GM23248 (cell line): Measurements from ENCODE around the gene SGPP2. TPM values are rescaled to one million over a fixed set of nuclear protein-coding genes. Genes with fewer than 3 reads are reported as not detected.

Experiments used
- DNase-seq: peaks from one replicate; pipeline ENCODE4 v3.0.0-alpha.2; 2015
- H2AFZ ChIP-seq: fragments of 200-600 bp; sonication (generic); 2 replicates; pipeline ENCODE4 v1.6.1; 2016; ENCODE audit warnings: antibody characterized with exemption
- H3F3A ChIP-seq: fragments of 200-600 bp; sonication (generic); 2 replicates; pipeline ENCODE4 v1.6.1; 2016; ENCODE audit warnings: mild to moderate bottlenecking, antibody characterized with exemption, mixed run types; ENCODE audit not compliant: insufficient read depth
- H3K27ac ChIP-seq: fragments of 200-600 bp; sonication (generic); 2 replicates; pipeline ENCODE4 v1.5.1; 2016; ENCODE audit warnings: mild to moderate bottlenecking
- H3K27me3 ChIP-seq: fragments of 200-600 bp; sonication (generic); replicated peaks from 2 replicates; pipeline ENCODE4 v1.6.1; 2016; ENCODE audit warnings: mild to moderate bottlenecking; ENCODE audit not compliant: insufficient read depth
- H3K36me3 ChIP-seq: fragments of 200-600 bp; sonication (generic); 2 replicates; pipeline ENCODE4 v1.6.1; 2016; ENCODE audit warnings: low read depth, mild to moderate bottlenecking
- H3K4me1 ChIP-seq: fragments of 200-600 bp; sonication (generic); 2 replicates; pipeline ENCODE4 v1.6.1; 2016; ENCODE audit warnings: mild to moderate bottlenecking; ENCODE audit not compliant: insufficient read depth
- H3K4me2 ChIP-seq: fragments of 200-600 bp; sonication (generic); one replicate; pipeline ENCODE4 v1.6.1; 2016; ENCODE audit warnings: mild to moderate bottlenecking; ENCODE audit not compliant: unreplicated experiment
- H3K4me3 ChIP-seq: fragments of 200-600 bp; sonication (generic); 2 replicates; pipeline ENCODE4 v1.5.1; 2016; ENCODE audit warnings: mild to moderate bottlenecking
- H3K79me2 ChIP-seq: fragments of 200-600 bp; sonication (generic); 2 replicates; pipeline ENCODE4 v1.6.1; 2016; ENCODE audit warnings: mild to moderate bottlenecking; ENCODE audit not compliant: insufficient read depth
- H3K9ac ChIP-seq: fragments of 200-600 bp; sonication (generic); 2 replicates; pipeline ENCODE4 v1.6.1; 2016; ENCODE audit warnings: mild to moderate bottlenecking
- H3K9me2 ChIP-seq: fragments of 200-600 bp; sonication (generic); 2 replicates; pipeline ENCODE4 v1.6.1; 2016; ENCODE audit warnings: mixed run types, mild to moderate bottlenecking, moderate library complexity; ENCODE audit not compliant: insufficient read depth
- H3K9me3 ChIP-seq: fragments of 200-600 bp; sonication (generic); one replicate; pipeline ENCODE4 v1.6.1; 2017; ENCODE audit warnings: low read depth
- H4K20me1 ChIP-seq: fragments of 200-600 bp; sonication (generic); 2 replicates; pipeline ENCODE4 v1.6.0; 2016; ENCODE audit not compliant: insufficient read depth
- EZH2 ChIP-seq: fragments of 200-600 bp; sonication (generic); IDR thresholded peaks from 2 replicates; pipeline ENCODE4 v1.6.1; 2018; ENCODE audit warnings: antibody characterized with exemption, mild to moderate bottlenecking; ENCODE audit not compliant: insufficient read depth, poor library complexity, severe bottlenecking
- EZH2phosphoT487 ChIP-seq: fragments of 200-600 bp; sonication (generic); IDR thresholded peaks from 2 replicates; pipeline ENCODE4 v1.6.1; 2018; ENCODE audit warnings: antibody characterized with exemption, moderate library complexity, mild to moderate bottlenecking, low read depth; ENCODE audit not compliant: insufficient read depth
- WGBS, 2 experiments: methylation state at CpG; one replicate each; pipeline ENCODE4 v1.1.6; 2015 to 2017; ENCODE audit warnings: low lambda C conversion rate in 2 of 2, low coverage in 1 of 2; ENCODE audit errors: missing lambda C conversion rate in 2 of 2; 5-methylcytosine and 5-hydroxymethylcytosine counted together
- in situ Hi-C: fragments of 300-500 bp; cut with MboI; formaldehyde crosslinking; loops from 2 replicates; pipeline ENCODE4 v1.15.0; 2020
- polyA plus RNA-seq: library from polyadenylated mRNA; unstranded; fragments of >200 nt; fragmentation: Nextera tagmentation; extraction: Ambion mirVana; gene quantifications from 2 replicates; pipeline ENCODE4 v1.2.1, GENCODE V29; 2016
- total RNA-seq: library from RNA; depleted of rRNA; stranded (reverse); fragments of >200 nt; shearing (Covaris generic); gene quantifications from 2 replicates; pipeline ENCODE4 v1.2.3, GENCODE V29; 2014

The SGPP2 gene
- total and polyA plus RNA-seq, 2 experiments from 2014 or later: not detected

- Histone ChIP-seq H3K9me3 (no peaks in the 10 kb centered on the region), H3K9me2 (no peaks in the 10 kb centered on the region), H2AFZ (no peak overlapping the region), H3K79me2 (no peaks in the 10 kb centered on the region), H3K27ac (no peak overlapping the region), H3K4me2 (no peak overlapping the region), H3K9ac (no peak overlapping the region), H4K20me1 (no peaks in the 10 kb centered on the region), H3K27me3 (peaks cover 12% of the 10 kb centered on the region; the same call in 1 of the 2 replicates), H3K36me3 (no peaks in the 10 kb centered on the region), H3F3A (0 out of 2 replicates have a peak, but pooled peaks cover 5% of the 10 kb centered on the region), H3K4me1 (no peaks in the 10 kb centered on the region; the same call in 1 of the 2 replicates), H3K4me3 (no peak overlapping the region)
- TF ChIP-seq EZH2phosphoT487: no peak
- no peak for TF ChIP-seq EZH2
- no peak for DNase-seq
- 16 to 25% methylated on average over 3 of the region's 3 CpGs for WGBS, 2 experiments
- in situ Hi-C loops: no loop called here
Measured at GRCh38 chr2:222452422-222452950, 28.1 kb downstream of the SGPP2 start.

GRCh38 chr2:222456479-222457077 lies 32.2 kb downstream of the SGPP2 start:
- no peaks in the 10 kb centered on the region for H3K36me3 ChIP-seq
- H3K27me3 ChIP-seq: peaks cover 7% of the 10 kb centered on the region; the same call in 1 of the 2 replicates
- no peaks in the 10 kb centered on the region for H3F3A ChIP-seq
- no peak overlapping the region for H3K4me3 ChIP-seq
- no peaks in the 10 kb centered on the region for H3K4me1 ChIP-seq
- H4K20me1 ChIP-seq: no peaks in the 10 kb centered on the region
- no peaks in the 10 kb centered on the region for H3K79me2 ChIP-seq
- TF ChIP-seq EZH2 (no peak), EZH2phosphoT487 (no peak)
- H3K9me3 ChIP-seq: no peaks in the 10 kb centered on the region
- H3K9ac ChIP-seq: no peak overlapping the region
- H2AFZ ChIP-seq: no peak overlapping the region
- WGBS, 2 experiments: 10 to 11% methylated on average over 4 of the region's 4 CpGs
- no peaks in the 10 kb centered on the region for H3K9me2 ChIP-seq
- H3K4me2 ChIP-seq: no peak overlapping the region
- no peak for DNase-seq
- no peak overlapping the region for H3K27ac ChIP-seq
- in situ Hi-C loops: no loop called here

- Histone ChIP-seq H3K9me3 (no peaks in the 10 kb centered on the region), H4K20me1 (no peaks in the 10 kb centered on the region), H3K27ac (no peak overlapping the region), H3K9ac (no peak overlapping the region), H3K79me2 (no peaks in the 10 kb centered on the region), H3K9me2 (no peaks in the 10 kb centered on the region), H3K4me3 (no peak overlapping the region), H3K36me3 (no peaks in the 10 kb centered on the region), H2AFZ (no peak overlapping the region), H3K4me1 (no peaks in the 10 kb centered on the region), H3K4me2 (no peak overlapping the region), H3F3A (no peaks in the 10 kb centered on the region), H3K27me3 (peaks cover 6% of the 10 kb centered on the region; the same call in 1 of the 2 replicates)
- TF ChIP-seq EZH2 (no peak), EZH2phosphoT487 (no peak)
- DNase-seq: no peak
- in situ Hi-C loops: no loop called here
- 44 to 53% methylated on average over 10 of the region's 10 CpGs for WGBS, 2 experiments
Measured at GRCh38 chr2:222459983-222460382, 35.6 kb downstream of the SGPP2 start.

- Histone ChIP-seq H3K9ac (no peak overlapping the region), H3K4me1 (no peaks in the 10 kb centered on the region), H3K36me3 (no peaks in the 10 kb centered on the region), H3K4me2 (no peak overlapping the region), H2AFZ (no peak overlapping the region), H3K9me2 (no peaks in the 10 kb centered on the region), H3K4me3 (no peak overlapping the region), H3F3A (no peaks in the 10 kb centered on the region), H3K79me2 (no peaks in the 10 kb centered on the region), H3K27me3 (peaks cover 6% of the 10 kb centered on the region; the same call in 1 of the 2 replicates), H4K20me1 (no peaks in the 10 kb centered on the region), H3K9me3 (no peaks in the 10 kb centered on the region), H3K27ac (no peak overlapping the region)
- in situ Hi-C loops: no loop called here
- TF ChIP-seq EZH2 (no peak), EZH2phosphoT487 (no peak)
- 14 to 37% methylated on average over 3 of the region's 3 CpGs for WGBS, 2 experiments
- no peak for DNase-seq
Measured at GRCh38 chr2:222465746-222466145, 41.4 kb downstream of the SGPP2 start.
